OCI-LY7 (cell line): ENCODE data around the gene FOXR1. TPM values are rescaled to one million over a fixed set of nuclear protein-coding genes. Genes with fewer than 3 reads are reported as not detected.

Experiments
- BruUV-seq: library from RNA; stranded (reverse); fragments of 400-500 nt; replicated peaks from 2 replicates; lab custom pipeline; 2021; lab: Mats Ljungman, UMichigan
- CTCF ChIA-PET: fragments of 300-600 bp; sonication (Branson Sonifier 250); formaldehyde crosslinking; loops from one replicate; lab custom pipeline; 2022; ENCODE audit warnings: antibody characterized with exemption; ENCODE audit not compliant: unreplicated experiment; lab: Charles Lee
- POLR2A ChIA-PET: fragments of 300-600 bp; sonication (Branson Sonifier 250); formaldehyde crosslinking; loops from one replicate; lab custom pipeline; 2022; ENCODE audit warnings: antibody characterized with exemption; lab: Charles Lee
- DNase-seq: peaks from one replicate; pipeline ENCODE4 v3.0.0-alpha.2; 2015; ENCODE audit warnings: low spot score
- H2AFZ ChIP-seq: fragments of 200-600 bp; sonication (generic), shearing (Covaris generic); 2 replicates; pipeline ENCODE4 v1.6.1; 2014; ENCODE audit warnings: mild to moderate bottlenecking, antibody characterized with exemption, low read length, moderate library complexity
- H3K27ac ChIP-seq: fragments of 200-600 bp; sonication (generic); 2 replicates; pipeline ENCODE4 v1.5.1; 2014; ENCODE audit warnings: mixed run types, low read depth, mild to moderate bottlenecking, moderate library complexity, low read length, inconsistent platforms; ENCODE audit not compliant: poor library complexity, severe bottlenecking
- H3K36me3 ChIP-seq: fragments of 200-600 bp; sonication (generic); 2 replicates; pipeline ENCODE4 v1.6.1; 2014; ENCODE audit warnings: mild to moderate bottlenecking, antibody characterized with exemption, low read length, moderate library complexity, mixed read lengths; ENCODE audit not compliant: insufficient read depth
- H3K4me1 ChIP-seq: fragments of 200-600 bp; sonication (generic); 2 replicates; pipeline ENCODE4 v1.5.1; 2014; ENCODE audit warnings: mild to moderate bottlenecking, low read length; ENCODE audit not compliant: insufficient read depth, poor library complexity, severe bottlenecking
- H3K4me2 ChIP-seq: fragments of 200-600 bp; sonication (generic); 2 replicates; pipeline ENCODE4 v1.6.1; 2014; ENCODE audit warnings: mild to moderate bottlenecking, low read length
- H3K4me3 ChIP-seq: fragments of 200-600 bp; sonication (generic); 2 replicates; pipeline ENCODE4 v1.5.1; 2014; ENCODE audit warnings: mild to moderate bottlenecking, low read depth, low read length; ENCODE audit not compliant: poor library complexity, severe bottlenecking
- H3K79me2 ChIP-seq: fragments of 200-600 bp; sonication (generic); 2 replicates; pipeline ENCODE4 v1.6.1; 2016; ENCODE audit warnings: low read depth, mild to moderate bottlenecking, low read length, moderate library complexity, mixed read lengths; ENCODE audit not compliant: insufficient read depth
- H3K9me2 ChIP-seq: fragments of 200-600 bp; sonication (generic); 2 replicates; pipeline ENCODE4 v1.6.1; 2016; ENCODE audit warnings: mild to moderate bottlenecking, low read length, mixed read lengths; ENCODE audit not compliant: insufficient read depth
- H3K9me3 ChIP-seq: fragments of 200-600 bp; sonication (generic); 2 replicates; pipeline ENCODE4 v1.6.1; 2014; ENCODE audit warnings: mild to moderate bottlenecking, mixed run types, low read length, mixed read lengths
- H4K20me1 ChIP-seq: fragments of 200-600 bp; sonication (generic); 2 replicates; pipeline ENCODE4 v1.6.1; 2014; ENCODE audit warnings: mild to moderate bottlenecking, antibody characterized with exemption, low read length, moderate library complexity, mixed read lengths; ENCODE audit not compliant: insufficient read depth
- EZH2phosphoT487 ChIP-seq: fragments of 200-600 bp; sonication (generic); IDR thresholded peaks from 2 replicates; pipeline ENCODE4 v1.6.1; 2018; ENCODE audit warnings: low read depth, borderline replicate concordance, mild to moderate bottlenecking, mixed run types, antibody characterized with exemption, low read length, moderate library complexity, mixed read lengths
- intact Hi-C: fragments of 100-400 bp; cut with micrococcal nuclease; formaldehyde crosslinking; loops from one replicate; pipeline ENCODE4 v1.10.0; 2022; ENCODE audit not compliant: unreplicated experiment
- total RNA-seq, 2 experiments: library from RNA; depleted of rRNA in 1 of 2; stranded (reverse); fragments of >200 nt in 1 of 2; shearing (Covaris generic) in 1 of 2; gene quantifications; 2 replicates each; pipeline ENCODE4 v1.2.3, GENCODE V29; 2014 to 2022
- TF ChIP-seq, protein P1 (sequence below): fragments of 200-600 bp; sonication (generic); conservative IDR thresholded peaks from 2 replicates; pipeline ENCODE4 v1.5.1; 2014; ENCODE audit warnings: mild to moderate bottlenecking, antibody characterized with exemption, low read length, moderate library complexity, mixed read lengths

Gene FOXR1
- total RNA-seq, 2 experiments from 2014 or later, result not detected

DNA sequence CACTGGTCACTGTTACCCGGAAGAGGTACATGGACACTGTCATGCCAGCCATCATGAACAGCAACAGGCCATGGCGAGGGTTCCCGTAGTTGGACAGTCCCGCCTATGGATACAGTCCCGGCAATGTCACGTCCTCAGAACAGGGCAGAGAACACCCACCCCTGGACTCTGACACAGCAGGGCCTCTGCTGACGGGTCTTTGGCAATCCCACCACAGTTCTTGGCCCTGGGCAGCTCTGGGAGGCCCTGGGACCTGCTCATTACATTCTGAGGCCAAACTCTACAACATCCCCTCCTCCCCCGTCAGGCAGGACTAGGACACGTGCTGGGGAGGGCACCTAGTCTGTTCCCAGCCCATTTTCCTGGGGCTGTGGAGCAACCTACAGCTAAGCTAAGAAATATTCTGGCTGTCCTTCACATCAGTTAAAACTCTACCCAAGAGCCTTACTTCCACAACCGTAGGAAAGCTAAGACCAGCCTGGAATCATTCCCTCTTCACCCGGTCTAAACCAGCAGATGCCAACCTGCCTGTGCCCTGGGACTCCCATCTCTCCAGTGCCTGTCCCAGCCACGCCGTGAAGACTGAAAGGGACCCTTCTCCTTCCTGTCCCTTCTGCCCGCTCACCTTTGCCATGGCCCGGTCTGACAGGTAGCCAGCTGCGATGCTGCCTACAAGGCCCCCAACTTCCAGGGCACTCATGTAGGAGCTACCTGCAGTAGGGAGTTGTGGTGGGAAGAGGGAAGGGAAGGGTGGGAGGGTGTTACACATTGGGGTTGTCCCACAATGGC is 54.6 kb downstream of the FOXR1 start:
- intact Hi-C loops, result no loop called here
- Histone ChIP-seq H2AFZ (no peak overlapping the region), H3K4me1 (peaks cover 24% of the 10 kb centered on the region), H3K9me3 (no peaks in the 10 kb centered on the region), H3K36me3 (peaks cover 50% of the 10 kb centered on the region), H3K27ac (no peak overlapping the region), H3K4me3 (no peak overlapping the region), H4K20me1 (no peaks in the 10 kb centered on the region), H3K4me2 (no peak overlapping the region), H3K9me2 (no peaks in the 10 kb centered on the region), H3K79me2 (peaks cover 13% of the 10 kb centered on the region; the same call in 1 of the 2 replicates)
- POLR2A ChIA-PET, result interaction anchor here (0.6 kb wide), 1 partner anchor 1148 kb away, joined by 4 read pairs; no protein-coding TSS in a partner anchor
- CTCF ChIA-PET, result no interaction called here
- BruUV-seq, result no TSS peak
- TF ChIP-seq, protein P1, sequence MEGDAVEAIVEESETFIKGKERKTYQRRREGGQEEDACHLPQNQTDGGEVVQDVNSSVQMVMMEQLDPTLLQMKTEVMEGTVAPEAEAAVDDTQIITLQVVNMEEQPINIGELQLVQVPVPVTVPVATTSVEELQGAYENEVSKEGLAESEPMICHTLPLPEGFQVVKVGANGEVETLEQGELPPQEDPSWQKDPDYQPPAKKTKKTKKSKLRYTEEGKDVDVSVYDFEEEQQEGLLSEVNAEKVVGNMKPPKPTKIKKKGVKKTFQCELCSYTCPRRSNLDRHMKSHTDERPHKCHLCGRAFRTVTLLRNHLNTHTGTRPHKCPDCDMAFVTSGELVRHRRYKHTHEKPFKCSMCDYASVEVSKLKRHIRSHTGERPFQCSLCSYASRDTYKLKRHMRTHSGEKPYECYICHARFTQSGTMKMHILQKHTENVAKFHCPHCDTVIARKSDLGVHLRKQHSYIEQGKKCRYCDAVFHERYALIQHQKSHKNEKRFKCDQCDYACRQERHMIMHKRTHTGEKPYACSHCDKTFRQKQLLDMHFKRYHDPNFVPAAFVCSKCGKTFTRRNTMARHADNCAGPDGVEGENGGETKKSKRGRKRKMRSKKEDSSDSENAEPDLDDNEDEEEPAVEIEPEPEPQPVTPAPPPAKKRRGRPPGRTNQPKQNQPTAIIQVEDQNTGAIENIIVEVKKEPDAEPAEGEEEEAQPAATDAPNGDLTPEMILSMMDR, result no peak
- TF ChIP-seq EZH2phosphoT487, result no peak
- no peak for DNase-seq

DNA sequence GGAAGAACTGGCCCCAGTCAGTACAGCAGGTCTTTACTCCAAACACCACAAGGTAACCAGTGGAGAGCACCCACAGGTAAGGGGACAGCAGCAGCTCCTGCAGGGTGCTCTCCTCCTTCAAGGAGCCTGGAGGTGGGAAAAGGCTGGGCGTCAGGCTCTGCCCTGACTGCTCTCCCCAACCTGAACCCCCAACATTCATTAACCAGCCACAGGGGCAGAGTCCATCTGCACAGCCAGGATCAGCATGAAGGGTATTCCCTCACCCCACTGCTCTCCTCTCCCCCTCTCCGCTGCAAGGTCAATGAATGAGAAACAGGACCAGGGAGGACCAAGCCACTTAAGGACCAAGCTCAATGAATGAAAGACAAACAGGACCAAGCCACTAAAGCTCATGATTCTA is 55.4 kb downstream of the FOXR1 start:
- H3K4me2 ChIP-seq, result no peak overlapping the region
- H3K9me2 ChIP-seq, result no peaks in the 10 kb centered on the region
- H3K36me3 ChIP-seq, result peaks cover 42% of the 10 kb centered on the region
- H3K4me3 ChIP-seq, result no peak overlapping the region
- intact Hi-C loops, result no loop called here
- TF ChIP-seq, protein P1, result no peak
- TF ChIP-seq EZH2phosphoT487, result no peak
- no peak overlapping the region for H3K27ac ChIP-seq
- POLR2A ChIA-PET, result no interaction called here
- H4K20me1 ChIP-seq, result no peaks in the 10 kb centered on the region
- no peak for DNase-seq
- no peak overlapping the region for H2AFZ ChIP-seq
- peaks cover 21% of the 10 kb centered on the region for H3K4me1 ChIP-seq
- BruUV-seq, result no TSS peak
- CTCF ChIA-PET, result no interaction called here
- no peaks in the 10 kb centered on the region for H3K9me3 ChIP-seq
- H3K79me2 ChIP-seq, result peaks cover 6% of the 10 kb centered on the region; the same call in 1 of the 2 replicates
